ENCODE measurements around the gene TEX35. TPM values are rescaled to one million over a fixed set of nuclear protein-coding genes. Genes with fewer than 3 reads are reported as not detected.
"Not testable (repeated sequence)": the region's sequence is repeated elsewhere in the genome, so short reads cannot be mapped to it uniquely, and the experiment has no call there.

Gene TEX35
- polyA plus RNA-seq, 2 donors: 0.11 to 0.39 TPM

GRCh38 chr1:178544531-178544930 lies 31.6 kb downstream of the TEX35 start:
- Histone ChIP-seq H3K36me3 (ENCODE audit: control insufficient read depth in 2 of 2, insufficient read depth in 2 of 2, low read length in 1 of 2) (peaks cover 0 to 3% of the 10 kb centered on the region in 2 donors), H3K4me1 (ENCODE audit: control insufficient read depth in 2 of 2, insufficient read depth in 2 of 2, low read length in 1 of 2) (peaks cover 0 to 6% of the 10 kb centered on the region in 2 donors), H3K27ac (ENCODE audit: low read depth in 2 of 2, low read length in 1 of 2) (no peak overlapping the region), H3K27me3 (ENCODE audit: control insufficient read depth in 1 of 2, insufficient read depth in 2 of 2, low read length in 2 of 2) (no peaks in the 10 kb centered on the region), H3K9me3 (ENCODE audit: control insufficient read depth in 2 of 2, insufficient read depth in 1 of 2, low read depth in 1 of 2, low read length in 1 of 2) (no peaks in the 10 kb centered on the region), H3K4me3 (ENCODE audit: low read depth in 1 of 2, low read length in 2 of 2) (no peak overlapping the region)
- 72 to 73% methylated on average over 9 of the region's 9 CpGs for WGBS, 2 donors

- no peak overlapping the region for H3K4me3 ChIP-seq (ENCODE audit: low read depth in 1 of 2, low read length in 2 of 2)
- H3K36me3 ChIP-seq (ENCODE audit: control insufficient read depth in 2 of 2, insufficient read depth in 2 of 2, low read length in 1 of 2): peaks cover 0 to 5% of the 10 kb centered on the region in 2 donors
- H3K27me3 ChIP-seq (ENCODE audit: control insufficient read depth in 1 of 2, insufficient read depth in 2 of 2, low read length in 2 of 2): no peaks in the 10 kb centered on the region
- WGBS, 2 donors: 85 to 89% methylated on average over 3 of the region's 3 CpGs
- H3K27ac ChIP-seq (ENCODE audit: low read depth in 2 of 2, low read length in 1 of 2): no peak overlapping the region
- H3K9me3 ChIP-seq (ENCODE audit: control insufficient read depth in 2 of 2, insufficient read depth in 1 of 2, low read depth in 1 of 2, low read length in 1 of 2): no peaks in the 10 kb centered on the region
- peaks cover 0 to 2% of the 10 kb centered on the region in 2 donors for H3K4me1 ChIP-seq (ENCODE audit: control insufficient read depth in 2 of 2, insufficient read depth in 2 of 2, low read length in 1 of 2)
Observed at GRCh38 chr1:178548108-178548507, 35.2 kb downstream of the TEX35 start.

GRCh38 chr1:178551307-178551706 lies 38.4 kb downstream of the TEX35 start:
- H3K9me3 ChIP-seq (ENCODE audit: control insufficient read depth in 2 of 2, insufficient read depth in 1 of 2, low read depth in 1 of 2, low read length in 1 of 2): no peaks in the 10 kb centered on the region
- no peak overlapping the region for H3K4me3 ChIP-seq (ENCODE audit: low read depth in 1 of 2, low read length in 2 of 2)
- no peaks in the 10 kb centered on the region for H3K27me3 ChIP-seq (ENCODE audit: control insufficient read depth in 1 of 2, insufficient read depth in 2 of 2, low read length in 2 of 2)
- no peak overlapping the region for H3K27ac ChIP-seq (ENCODE audit: low read depth in 2 of 2, low read length in 1 of 2)
- peaks cover 0 to 5% of the 10 kb centered on the region in 2 donors for H3K36me3 ChIP-seq (ENCODE audit: control insufficient read depth in 2 of 2, insufficient read depth in 2 of 2, low read length in 1 of 2)
- whole genome bisulfite sequencing, 2 donors: 75 to 92% methylated on average over 3 of the region's 3 CpGs
- no peaks in the 10 kb centered on the region for H3K4me1 ChIP-seq (ENCODE audit: control insufficient read depth in 2 of 2, insufficient read depth in 2 of 2, low read length in 1 of 2)

- no peaks in the 10 kb centered on the region for H3K9me3 ChIP-seq (ENCODE audit: control insufficient read depth in 2 of 2, insufficient read depth in 1 of 2, low read depth in 1 of 2, low read length in 1 of 2)
- no peaks in the 10 kb centered on the region for H3K27me3 ChIP-seq (ENCODE audit: control insufficient read depth in 1 of 2, insufficient read depth in 2 of 2, low read length in 2 of 2)
- H3K4me3 ChIP-seq (ENCODE audit: low read depth in 1 of 2, low read length in 2 of 2): no peak overlapping the region
- no peaks in the 10 kb centered on the region for H3K4me1 ChIP-seq (ENCODE audit: control insufficient read depth in 2 of 2, insufficient read depth in 2 of 2, low read length in 1 of 2)
- WGBS, 2 donors: 80 to 82% methylated on average over 3 of the region's 3 CpGs
- no peak overlapping the region for H3K27ac ChIP-seq (ENCODE audit: low read depth in 2 of 2, low read length in 1 of 2)
- peaks cover 0 to 5% of the 10 kb centered on the region in 2 donors for H3K36me3 ChIP-seq (ENCODE audit: control insufficient read depth in 2 of 2, insufficient read depth in 2 of 2, low read length in 1 of 2)
Observed at GRCh38 chr1:178551940-178552339, 39.0 kb downstream of the TEX35 start.

GRCh38 chr1:178552856-178553255 lies 39.9 kb downstream of the TEX35 start:
- Histone ChIP-seq H3K4me1 (ENCODE audit: control insufficient read depth in 2 of 2, insufficient read depth in 2 of 2, low read length in 1 of 2) (no peaks in the 10 kb centered on the region), H3K36me3 (ENCODE audit: control insufficient read depth in 2 of 2, insufficient read depth in 2 of 2, low read length in 1 of 2) (peaks cover 0 to 2% of the 10 kb centered on the region in 2 donors), H3K4me3 (ENCODE audit: low read depth in 1 of 2, low read length in 2 of 2) (no peak overlapping the region), H3K27ac (ENCODE audit: low read depth in 2 of 2, low read length in 1 of 2) (no peak overlapping the region), H3K9me3 (ENCODE audit: control insufficient read depth in 2 of 2, insufficient read depth in 1 of 2, low read depth in 1 of 2, low read length in 1 of 2) (no peaks in the 10 kb centered on the region), H3K27me3 (ENCODE audit: control insufficient read depth in 1 of 2, insufficient read depth in 2 of 2, low read length in 2 of 2) (no peaks in the 10 kb centered on the region)
- WGBS, 2 donors: 95% methylated on average over 3 of the region's 3 CpGs; no CpG with 5 or more reads in 1 of the 2 donors

- H3K27ac ChIP-seq (ENCODE audit: low read depth in 2 of 2, low read length in 1 of 2); H3K9me3 ChIP-seq (ENCODE audit: control insufficient read depth in 2 of 2, insufficient read depth in 1 of 2, low read depth in 1 of 2, low read length in 1 of 2); H3K4me3 ChIP-seq (ENCODE audit: low read depth in 1 of 2, low read length in 2 of 2); H3K27me3 ChIP-seq (ENCODE audit: control insufficient read depth in 1 of 2, insufficient read depth in 2 of 2, low read length in 2 of 2); H3K36me3 ChIP-seq (ENCODE audit: control insufficient read depth in 2 of 2, insufficient read depth in 2 of 2, low read length in 1 of 2); H3K4me1 ChIP-seq (ENCODE audit: control insufficient read depth in 2 of 2, insufficient read depth in 2 of 2, low read length in 1 of 2): not testable (repeated sequence)
- 92 to 94% methylated on average over 5 of the region's 5 CpGs for WGBS, 2 donors
Observed at GRCh38 chr1:178554351-178554750, 41.4 kb downstream of the TEX35 start.

GRCh38 chr1:178555613-178556012 lies 42.7 kb downstream of the TEX35 start:
- not testable (repeated sequence) for H3K36me3 ChIP-seq (ENCODE audit: control insufficient read depth in 2 of 2, insufficient read depth in 2 of 2, low read length in 1 of 2); H3K27me3 ChIP-seq (ENCODE audit: control insufficient read depth in 1 of 2, insufficient read depth in 2 of 2, low read length in 2 of 2); H3K9me3 ChIP-seq (ENCODE audit: control insufficient read depth in 2 of 2, insufficient read depth in 1 of 2, low read depth in 1 of 2, low read length in 1 of 2); H3K4me1 ChIP-seq (ENCODE audit: control insufficient read depth in 2 of 2, insufficient read depth in 2 of 2, low read length in 1 of 2); H3K4me3 ChIP-seq (ENCODE audit: low read depth in 1 of 2, low read length in 2 of 2); H3K27ac ChIP-seq (ENCODE audit: low read depth in 2 of 2, low read length in 1 of 2)
- WGBS, 2 donors: 97 to 100% methylated on average over 1 of the region's 1 CpG

GRCh38 chr1:178558816-178559215 lies 45.9 kb downstream of the TEX35 start:
- not testable (repeated sequence) for H3K36me3 ChIP-seq (ENCODE audit: control insufficient read depth in 2 of 2, insufficient read depth in 2 of 2, low read length in 1 of 2); H3K4me3 ChIP-seq (ENCODE audit: low read depth in 1 of 2, low read length in 2 of 2)
- 66 to 75% methylated on average over 5 of the region's 5 CpGs for WGBS, 2 donors

GRCh38 chr1:178560871-178561376 lies 48.0 kb downstream of the TEX35 start:
- 87 to 89% methylated on average over 8 of the region's 8 CpGs for WGBS, 2 donors

More at GRCh38 chr1:178558816-178559215, 45.9 kb downstream of the TEX35 start:
- H3K27ac ChIP-seq (ENCODE audit: low read depth in 2 of 2, low read length in 1 of 2); H3K9me3 ChIP-seq (ENCODE audit: control insufficient read depth in 2 of 2, insufficient read depth in 1 of 2, low read depth in 1 of 2, low read length in 1 of 2); H3K4me1 ChIP-seq (ENCODE audit: control insufficient read depth in 2 of 2, insufficient read depth in 2 of 2, low read length in 1 of 2); H3K27me3 ChIP-seq (ENCODE audit: control insufficient read depth in 1 of 2, insufficient read depth in 2 of 2, low read length in 2 of 2): not testable (repeated sequence)

GRCh38 chr1:178563099-178563820 lies 50.4 kb downstream of the TEX35 start:
- 92 to 94% methylated on average over 7 of the region's 7 CpGs for WGBS, 2 donors
- peaks cover 0 to 2% of the 10 kb centered on the region in 2 donors for H3K4me1 ChIP-seq (ENCODE audit: control insufficient read depth in 2 of 2, insufficient read depth in 2 of 2, low read length in 1 of 2)
- no peaks in the 10 kb centered on the region for H3K27me3 ChIP-seq (ENCODE audit: control insufficient read depth in 1 of 2, insufficient read depth in 2 of 2, low read length in 2 of 2)
- no peaks in the 10 kb centered on the region for H3K9me3 ChIP-seq (ENCODE audit: control insufficient read depth in 2 of 2, insufficient read depth in 1 of 2, low read depth in 1 of 2, low read length in 1 of 2)
- H3K27ac ChIP-seq (ENCODE audit: low read depth in 2 of 2, low read length in 1 of 2): no peak overlapping the region
- no peak overlapping the region for H3K4me3 ChIP-seq (ENCODE audit: low read depth in 1 of 2, low read length in 2 of 2)
- H3K36me3 ChIP-seq (ENCODE audit: control insufficient read depth in 2 of 2, insufficient read depth in 2 of 2, low read length in 1 of 2): no peaks in the 10 kb centered on the region

More at GRCh38 chr1:178560871-178561376, 48.0 kb downstream of the TEX35 start:
- Histone ChIP-seq H3K36me3 (ENCODE audit: control insufficient read depth in 2 of 2, insufficient read depth in 2 of 2, low read length in 1 of 2) (no peaks in the 10 kb centered on the region), H3K9me3 (ENCODE audit: control insufficient read depth in 2 of 2, insufficient read depth in 1 of 2, low read depth in 1 of 2, low read length in 1 of 2) (no peaks in the 10 kb centered on the region), H3K27ac (ENCODE audit: low read depth in 2 of 2, low read length in 1 of 2) (no peak overlapping the region), H3K4me1 (ENCODE audit: control insufficient read depth in 2 of 2, insufficient read depth in 2 of 2, low read length in 1 of 2) (peaks cover 0 to 2% of the 10 kb centered on the region in 2 donors), H3K4me3 (ENCODE audit: low read depth in 1 of 2, low read length in 2 of 2) (no peak overlapping the region), H3K27me3 (ENCODE audit: control insufficient read depth in 1 of 2, insufficient read depth in 2 of 2, low read length in 2 of 2) (no peaks in the 10 kb centered on the region)

Data from esophagus (tissue), 2 donors.